GM19328 (cell line): ENCODE results near the gene PHYHIPL.
"Not testable (repeated sequence)": the region's sequence is repeated elsewhere in the genome, so short reads cannot be mapped to it uniquely, and the experiment has no call there.

Experiments used
- ATAC-seq: cut with Tn5 transposase; IDR thresholded peaks from one replicate; pipeline ENCODE4 v1.9.1; 2021; ENCODE audit warnings: mild to moderate bottlenecking, moderate library complexity; ENCODE audit not compliant: unreplicated experiment

PHYHIPL gene

GRCh38 chr10:59190332-59190731 lies 13.9 kb downstream of the PHYHIPL start:
- ATAC-seq = no peak

DNA sequence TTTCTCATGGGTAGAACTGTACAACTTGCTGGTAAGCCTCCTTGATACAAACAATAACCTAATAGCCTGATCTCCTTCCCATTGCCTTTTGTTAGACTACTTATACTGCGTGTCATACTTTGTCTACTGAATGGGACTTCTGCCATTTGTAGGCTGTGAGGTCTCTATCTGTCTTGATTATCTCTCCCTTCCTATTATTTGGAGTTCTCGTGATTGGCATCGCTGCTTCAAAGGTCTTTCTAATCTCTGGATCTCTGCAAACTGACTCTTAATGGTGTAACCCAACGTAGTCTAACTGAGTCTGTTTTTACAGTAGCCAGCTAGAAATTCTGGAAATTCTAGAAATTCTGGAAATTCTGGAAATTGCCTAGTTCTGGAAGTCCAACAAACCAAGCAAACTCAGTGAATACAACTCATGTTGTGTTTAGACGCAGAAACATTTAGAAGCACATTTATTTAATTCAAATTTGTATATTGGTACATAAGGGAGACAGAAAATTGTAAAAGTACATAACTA lies 29.8 kb downstream of the PHYHIPL start:
- no peak for ATAC-seq

GRCh38 chr10:59212301-59212798 lies 35.9 kb downstream of the PHYHIPL start:
- no peak for ATAC-seq

GRCh38 chr10:59214160-59214559 lies 37.7 kb downstream of the PHYHIPL start:
- no peak for ATAC-seq

- ATAC-seq = no peak
These were observed 39.9 kb downstream of the PHYHIPL start for GRCh38 chr10:59216178-59216869.

- no peak for ATAC-seq
These were observed 46.3 kb downstream of the PHYHIPL start for GRCh38 chr10:59222788-59223187.

DNA sequence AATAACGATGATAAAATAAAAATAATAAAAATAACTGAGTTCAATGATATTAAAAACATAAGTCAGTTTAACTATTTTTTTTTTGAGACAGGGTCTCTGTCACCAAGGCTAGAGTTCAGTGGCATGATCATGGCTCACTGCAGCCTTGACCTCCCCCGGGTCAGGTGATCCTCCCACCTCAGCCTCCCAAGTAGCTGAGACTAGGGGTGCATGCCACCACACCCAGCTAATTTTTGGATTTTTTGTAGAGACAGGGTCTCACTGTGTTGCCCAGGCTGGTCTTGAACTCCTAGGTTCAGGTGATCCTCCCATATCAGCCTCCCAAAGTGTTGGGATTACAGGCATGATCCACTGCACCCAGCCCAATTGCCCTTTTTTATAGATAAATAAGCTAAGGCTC lies 47.2 kb downstream of the PHYHIPL start:
- not testable (repeated sequence) for ATAC-seq

GRCh38 chr10:59225211-59225610 lies 48.8 kb downstream of the PHYHIPL start:
- no peak for ATAC-seq

- ATAC-seq = no peak
These were observed 50.8 kb downstream of the PHYHIPL start for GRCh38 chr10:59227136-59227673.

- no peak for ATAC-seq
These were observed 53.0 kb downstream of the PHYHIPL start for GRCh38 chr10:59229441-59229840.

GRCh38 chr10:59234194-59234593 lies 57.8 kb downstream of the PHYHIPL start:
- ATAC-seq = no peak

- no peak for ATAC-seq
These were observed 58.5 kb downstream of the PHYHIPL start for GRCh38 chr10:59234816-59235429.

DNA sequence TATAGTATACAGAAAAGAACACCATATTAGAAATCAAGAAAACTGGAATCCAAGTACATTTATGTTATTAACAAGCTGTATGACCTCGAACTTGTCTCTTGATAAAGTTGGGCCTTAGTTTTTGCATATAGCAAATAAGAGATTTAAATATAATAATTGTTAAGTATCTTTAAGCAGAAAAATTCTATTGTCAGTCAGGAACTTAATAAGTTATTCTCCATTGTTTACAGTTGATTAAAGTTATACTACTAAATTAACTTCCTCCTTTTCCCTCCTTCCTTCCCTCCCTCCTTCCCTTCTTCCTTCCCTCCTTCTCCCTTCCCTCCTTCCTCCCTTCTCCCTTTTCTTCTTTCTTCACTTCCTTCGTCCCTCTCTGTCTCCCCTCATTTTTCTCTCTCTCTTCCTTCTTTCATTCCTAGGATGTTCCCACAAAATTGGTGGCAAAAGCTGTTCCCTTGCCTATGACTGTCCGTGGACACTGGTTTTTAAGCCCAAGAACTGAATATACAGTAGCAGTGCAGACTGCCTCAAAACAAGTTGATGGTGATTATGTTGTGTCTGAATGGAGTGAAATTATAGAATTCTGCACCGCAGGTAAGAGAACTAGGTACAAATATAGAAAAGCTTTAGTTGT lies 59.7 kb downstream of the PHYHIPL start:
- ATAC-seq = no peak

DNA sequence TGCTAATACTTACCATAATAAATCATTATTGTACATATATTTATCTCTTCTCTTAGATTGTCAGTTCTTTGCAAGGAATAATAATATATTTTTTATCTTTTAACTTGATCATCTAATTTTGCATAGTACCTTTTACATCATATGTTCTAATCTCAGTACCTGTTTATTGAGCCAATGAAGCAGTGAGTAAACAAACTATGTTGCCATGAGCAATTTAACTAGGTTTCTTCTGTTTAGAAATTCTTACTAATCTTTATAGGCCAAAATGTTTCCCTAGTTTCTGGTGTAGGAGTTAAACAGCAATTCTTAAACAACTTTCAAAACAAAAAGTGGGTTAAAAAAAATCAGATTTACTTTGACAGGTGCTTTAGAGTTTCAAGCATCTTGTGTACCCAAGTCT lies 61.3 kb downstream of the PHYHIPL start:
- no peak for ATAC-seq

DNA sequence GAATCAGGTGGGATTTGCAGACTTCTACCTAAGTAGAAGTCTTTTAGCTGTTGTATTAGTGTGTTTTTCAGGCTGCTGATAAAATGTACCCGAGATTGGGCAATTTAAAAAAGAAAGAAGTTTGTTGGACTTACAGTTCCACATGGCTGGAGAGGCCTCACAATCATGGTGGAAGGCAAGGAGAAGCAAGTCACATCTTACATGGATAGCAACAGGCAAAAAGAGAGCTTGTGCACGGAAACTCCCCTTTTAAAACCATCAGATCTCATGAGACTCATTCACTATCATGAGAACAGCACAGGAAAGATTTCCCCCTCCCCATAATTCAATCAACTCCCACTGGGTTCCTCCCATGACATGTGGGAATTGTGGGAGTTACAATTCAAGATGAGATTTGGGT lies 62.7 kb downstream of the PHYHIPL start:
- not testable (repeated sequence) for ATAC-seq

GRCh38 chr10:59240582-59241183 lies 64.2 kb downstream of the PHYHIPL start:
- ATAC-seq = no peak

GRCh38 chr10:59242057-59242456 lies 65.6 kb downstream of the PHYHIPL start:
- no peak for ATAC-seq

GRCh38 chr10:59242991-59243390 lies 66.5 kb downstream of the PHYHIPL start:
- no peak for ATAC-seq

DNA sequence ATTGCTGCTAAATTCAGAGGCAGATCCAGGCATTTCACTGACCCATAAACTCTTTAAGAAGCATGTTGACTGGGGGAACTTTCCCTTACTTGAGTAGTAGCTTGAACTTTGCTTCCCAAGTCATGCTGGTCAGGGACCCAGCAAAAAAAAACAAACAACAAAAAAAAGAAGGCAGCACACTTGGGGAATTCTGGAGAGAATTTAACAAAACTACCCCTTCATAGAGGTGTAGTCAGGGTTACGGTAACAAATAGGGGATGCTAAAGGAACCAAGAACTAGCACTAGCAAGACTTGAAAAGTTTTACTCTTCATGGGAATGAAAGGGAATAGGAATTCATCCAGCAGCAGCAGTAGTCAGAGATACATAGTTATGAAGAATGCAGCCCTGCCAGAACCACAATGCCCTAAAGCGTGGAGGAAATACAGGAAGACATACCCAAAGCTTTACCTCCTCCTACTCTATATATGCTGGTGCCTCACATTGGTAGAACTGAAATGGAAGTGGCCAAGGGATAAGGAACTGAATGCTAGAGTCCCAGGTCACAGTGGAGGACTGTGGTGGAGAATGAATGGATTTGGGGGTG lies 67.3 kb downstream of the PHYHIPL start:
- no peak for ATAC-seq

- ATAC-seq = no peak
These were observed 68.4 kb downstream of the PHYHIPL start for GRCh38 chr10:59244871-59245270.

DNA sequence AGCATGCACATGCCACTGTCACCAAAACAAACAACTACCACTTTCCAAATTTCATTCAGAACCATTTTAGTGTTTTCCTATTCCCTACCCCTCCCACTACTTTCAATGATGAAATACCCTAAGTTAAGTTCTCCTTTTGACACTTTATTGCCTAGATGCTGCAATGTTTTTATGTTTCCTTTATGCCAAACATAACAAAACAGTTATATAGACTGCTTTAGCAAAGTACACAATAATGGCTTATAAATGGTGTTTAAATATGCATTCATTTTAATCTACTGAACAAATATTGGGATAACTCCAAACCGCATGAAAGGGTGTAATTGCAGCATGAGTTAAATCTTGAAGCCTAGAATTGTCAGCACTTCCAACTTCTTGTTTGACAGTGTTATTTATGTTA lies 69.2 kb downstream of the PHYHIPL start:
- ATAC-seq = no peak
